SK-MEL-5 (cell line): ENCODE measurements around the gene ERVW-1. TPM values are rescaled to one million over a fixed set of nuclear protein-coding genes. Genes with fewer than 3 reads are reported as not detected.
"Not testable (repeated sequence)": the region's sequence is repeated elsewhere in the genome, so short reads cannot be mapped to it uniquely, and the experiment has no call there.

Source experiments
- DNase-seq: peaks from one replicate; pipeline ENCODE4 v3.0.0-alpha.2; 2016; ENCODE audit warnings: low read depth, low spot score
- in situ Hi-C: cut with HindIII; loops from 2 replicates; pipeline ENCODE4 v1.10.0; 2016; ENCODE audit warnings: low sequenced_read_pairs, high pct_unique_total_duplicates, low pct_unique_long_range_greater_than_20kb
- total RNA-seq: library from RNA; depleted of rRNA; stranded (reverse); fragments of >200 nt; shearing (Covaris generic); gene quantifications from 2 replicates; pipeline ENCODE4 v1.2.3, GENCODE V29; 2014; rRNA removed

ERVW-1 gene
- total RNA-seq, 1 experiment from 2014 or later, result not detected

DNA sequence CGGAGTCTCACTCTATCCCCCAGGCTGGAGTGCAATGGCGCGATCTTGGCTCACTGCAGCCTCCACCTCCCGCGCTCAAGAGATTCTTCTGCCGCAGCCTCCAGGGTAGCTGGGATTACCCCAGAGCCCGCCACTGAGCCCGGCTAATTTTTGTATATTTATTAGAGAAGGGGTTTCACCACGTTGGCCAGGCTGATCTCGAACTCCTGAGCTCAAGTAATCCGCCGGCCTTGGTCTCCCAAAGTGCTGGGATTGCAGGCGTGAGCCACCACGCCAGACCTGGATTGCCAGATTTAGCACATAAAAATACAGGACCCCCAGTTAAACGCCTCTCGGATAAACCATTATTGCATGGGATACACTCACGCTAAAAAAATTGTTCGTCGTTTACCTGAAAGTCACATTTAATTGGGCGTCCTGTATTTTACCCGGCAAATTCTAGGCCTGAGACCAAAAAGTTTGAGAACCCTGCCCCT is 30.8 kb downstream of the ERVW-1 start:
- in situ Hi-C loops, result no loop called here
- DNase-seq, result no peak

DNA sequence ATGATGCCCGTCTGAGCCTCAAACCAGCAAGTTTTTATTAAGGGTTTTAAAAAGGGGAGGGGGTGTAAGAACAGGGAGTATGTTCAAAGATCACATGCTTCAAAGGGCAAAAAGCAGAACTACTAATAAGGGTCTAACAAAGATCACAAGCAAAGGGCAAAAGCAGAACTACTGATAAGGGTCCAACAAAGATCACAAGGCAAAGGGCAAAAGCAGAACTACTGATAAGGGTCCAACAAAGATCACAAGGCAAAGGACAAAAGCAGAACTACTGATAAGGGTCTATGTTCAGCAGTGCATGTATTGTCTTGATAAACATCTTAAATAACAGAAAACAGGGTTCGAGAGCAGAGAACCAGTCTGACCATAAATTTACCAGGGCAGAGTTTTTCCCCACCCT is 35.0 kb downstream of the ERVW-1 start:
- in situ Hi-C loops, DNase-seq: not testable (repeated sequence)

GRCh38 chr7:92437956-92438491 is 39.7 kb downstream of the ERVW-1 start:
- in situ Hi-C loops, result no loop called here
- no peak for DNase-seq

GRCh38 chr7:92436612-92437445 is 40.9 kb downstream of the ERVW-1 start:
- in situ Hi-C loops, result no loop called here
- no peak for DNase-seq

GRCh38 chr7:92435542-92435941 is 42.2 kb downstream of the ERVW-1 start:
- no peak for DNase-seq
- in situ Hi-C loops, result no loop called here

DNA sequence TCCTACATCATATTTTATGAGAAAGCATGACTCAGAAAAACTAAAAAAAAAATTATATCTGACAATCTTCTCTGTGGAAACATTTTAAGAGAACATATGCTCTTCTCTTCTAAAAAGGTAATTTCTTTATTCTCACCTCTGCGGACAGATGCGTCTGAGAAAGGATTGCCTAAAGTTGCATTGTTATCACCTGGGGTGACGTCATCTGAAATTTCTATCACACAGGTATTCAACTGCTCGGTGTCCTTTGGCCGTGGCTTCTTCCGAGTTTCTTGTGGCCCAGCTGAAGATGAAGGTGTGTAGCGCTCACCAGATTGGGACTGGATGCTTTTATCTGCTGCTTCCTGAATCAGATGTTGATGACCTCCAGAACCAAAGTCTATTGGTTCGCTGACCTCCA is 44.7 kb downstream of the ERVW-1 start:
- in situ Hi-C loops, result no loop called here
- DNase-seq, result no peak

DNA sequence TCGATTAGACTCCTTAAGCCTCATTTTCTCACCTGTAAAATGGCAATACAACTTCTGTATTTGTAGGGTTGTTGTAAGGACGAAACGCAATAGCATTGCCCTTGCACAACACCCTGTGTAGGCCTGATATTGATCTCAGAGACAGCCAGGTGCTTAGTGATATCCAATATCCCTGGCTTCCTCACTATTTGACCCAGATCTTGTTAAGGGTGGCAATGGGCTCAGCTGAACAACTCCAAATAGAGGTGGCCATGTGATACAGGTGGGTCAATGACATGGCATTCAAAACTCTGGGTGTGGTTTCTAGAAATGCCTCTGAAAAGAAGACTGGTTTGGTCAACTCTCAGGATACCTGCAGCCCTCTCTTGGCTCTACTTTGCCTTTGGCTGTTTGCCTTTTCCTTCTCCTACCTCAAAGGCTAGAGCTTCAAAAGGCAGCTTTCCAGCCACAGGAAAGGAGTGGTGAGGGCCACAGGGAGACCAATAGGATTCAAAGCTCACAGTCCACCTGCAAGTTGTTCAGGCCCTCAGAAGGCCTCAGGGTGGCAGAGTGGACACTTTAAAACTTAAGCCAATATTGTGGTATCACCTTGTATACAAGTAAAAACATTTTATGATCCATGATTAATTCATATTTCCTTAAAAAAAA is 45.3 kb downstream of the ERVW-1 start:
- no peak for DNase-seq
- in situ Hi-C loops, result no loop called here

- in situ Hi-C loops, result no loop called here
- DNase-seq, result no peak
Observed at GRCh38 chr7:92427193-92427592, 50.6 kb downstream of the ERVW-1 start.

DNA sequence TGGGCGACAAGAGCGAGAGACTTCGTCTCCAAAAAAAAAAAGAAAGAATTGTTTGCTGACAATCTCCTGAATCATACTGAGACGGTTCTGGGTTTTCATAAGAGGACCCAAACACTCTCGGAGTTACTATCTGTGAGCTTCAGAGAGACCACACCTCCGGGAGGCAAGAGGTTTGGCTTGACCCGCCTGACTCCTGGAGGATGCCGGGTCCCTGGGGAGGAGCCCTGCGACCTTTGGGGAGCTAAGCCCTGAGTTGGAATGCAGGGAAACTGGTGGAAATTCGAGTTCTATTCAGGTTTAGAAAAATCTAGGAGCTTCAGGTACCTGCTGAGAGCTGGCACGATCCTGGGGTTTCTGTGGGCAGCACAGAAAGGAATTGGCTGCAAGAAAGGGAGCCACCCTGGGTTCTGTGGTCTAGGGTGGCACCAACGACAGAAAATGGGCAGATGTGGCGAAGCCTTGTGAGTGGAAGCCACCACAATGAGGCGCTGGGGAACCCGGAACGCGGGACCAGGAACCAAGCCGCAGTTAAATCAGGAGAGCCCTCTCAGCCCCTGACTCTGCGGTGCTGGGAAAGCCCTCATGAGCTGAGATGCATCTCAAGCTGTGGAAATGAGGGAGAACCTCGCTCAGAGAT is 52.3 kb downstream of the ERVW-1 start:
- no peak for DNase-seq
- in situ Hi-C loops, result no loop called here

- in situ Hi-C loops, result no loop called here
- no peak for DNase-seq
Observed at GRCh38 chr7:92423710-92424131, 54.0 kb downstream of the ERVW-1 start.

GRCh38 chr7:92422926-92423325 is 54.8 kb downstream of the ERVW-1 start:
- in situ Hi-C loops, result no loop called here
- DNase-seq, result no peak

DNA sequence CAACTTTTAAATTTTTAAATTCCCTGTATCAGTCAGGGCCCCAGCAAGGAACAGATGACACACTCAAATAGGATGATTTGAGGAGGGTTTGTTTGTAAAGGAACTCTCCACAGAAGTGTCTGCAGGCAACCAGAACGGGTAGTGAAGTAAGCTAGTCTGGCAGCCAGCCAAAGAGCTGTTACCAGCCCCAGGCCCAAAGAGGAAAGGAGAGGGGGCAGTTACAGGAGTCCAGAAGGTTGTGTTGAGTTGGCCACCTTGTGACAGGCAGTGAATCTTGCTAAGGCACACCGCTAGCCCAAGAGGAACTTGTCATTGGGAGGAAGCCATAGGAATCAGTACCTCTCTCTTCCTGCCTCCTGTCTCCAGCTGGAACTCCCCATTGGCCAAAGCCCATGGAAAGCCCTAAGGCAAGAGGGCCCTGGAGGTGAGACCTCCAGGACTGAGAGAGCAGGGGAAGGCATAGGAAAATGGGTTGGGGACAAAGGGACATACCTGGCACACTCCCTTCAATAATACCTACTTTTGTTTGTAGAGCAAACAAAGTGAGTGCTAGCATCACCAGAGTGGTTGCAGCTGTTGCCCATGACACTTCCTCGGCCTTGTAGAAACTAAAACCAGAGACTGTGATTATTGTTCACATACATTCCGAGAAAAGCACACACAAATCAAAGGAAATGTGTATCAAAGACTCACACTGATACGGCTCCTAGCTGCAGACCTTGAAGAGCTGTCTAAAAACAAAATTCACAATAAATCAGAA is 55.9 kb downstream of the ERVW-1 start:
- in situ Hi-C loops, result no loop called here
- no peak for DNase-seq

Other genes starting within 250 kb of the ERVW-1 start
- 59.3 and 69.6 TPM in 2 replicates for gene KRIT1, start 232.0 kb downstream of the ERVW-1 start, total RNA-seq
- gene ANKIB1, start 232.0 kb downstream of the ERVW-1 start, total RNA-seq, result 35.4 and 37.7 TPM in 2 replicates
- gene GATAD1, start 30.5 kb downstream of the ERVW-1 start, total RNA-seq, result 53.7 and 59.2 TPM in 2 replicates
- 24.8 and 27.6 TPM in 2 replicates for gene PEX1, start 50.6 kb upstream of the ERVW-1 start, total RNA-seq
- 22.3 and 22.4 TPM in 2 replicates for gene RBM48, start 50.8 kb upstream of the ERVW-1 start, total RNA-seq
- 23.0 and 23.6 TPM in 2 replicates for gene FAM133B, start 112.4 kb upstream of the ERVW-1 start, total RNA-seq